ENCODE measurements around the gene DNAH11.

DNAH11 gene

DNA sequence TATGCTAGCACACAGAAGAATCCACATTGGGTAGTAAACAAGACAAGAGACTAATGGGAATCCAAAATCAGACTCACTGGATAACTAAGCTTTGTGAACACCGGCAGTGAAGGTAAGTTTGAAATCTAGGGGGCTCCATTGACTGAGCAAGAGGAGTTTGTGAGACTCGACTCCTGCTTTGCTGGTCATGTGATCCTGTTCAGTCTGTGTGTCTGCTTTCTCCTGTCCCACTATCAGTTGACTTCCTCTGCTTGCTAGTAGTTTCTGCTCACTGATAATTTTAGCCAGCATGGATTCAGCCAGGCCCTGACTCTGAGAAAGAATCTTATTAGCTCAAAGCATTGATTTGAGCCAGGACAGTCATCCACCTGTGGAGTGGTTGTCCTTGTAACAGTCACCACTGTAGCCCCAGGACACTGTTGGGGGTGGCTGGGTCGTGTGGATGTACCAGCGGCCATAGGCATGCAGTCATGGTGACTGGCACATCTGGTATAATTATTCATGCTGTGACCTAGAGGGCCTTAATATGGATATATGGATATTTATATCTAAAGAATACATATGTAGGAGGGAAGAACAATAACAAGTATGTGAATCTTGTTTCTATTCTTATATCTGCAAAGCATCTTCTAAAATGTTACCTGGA lies 44.4 kb downstream of the DNAH11 start:
- Mint-ChIP-seq H3K9me3 (peaks cover 9% of the 10 kb centered on the region), H3K27me3 (no peaks in the 10 kb centered on the region), H3K27ac (peak overlapping the region; percentile 19), H3K36me3 (no peaks in the 10 kb centered on the region), H3K4me1 (peaks cover 13% of the 10 kb centered on the region), H3K4me3 (no peak overlapping the region)

DNA sequence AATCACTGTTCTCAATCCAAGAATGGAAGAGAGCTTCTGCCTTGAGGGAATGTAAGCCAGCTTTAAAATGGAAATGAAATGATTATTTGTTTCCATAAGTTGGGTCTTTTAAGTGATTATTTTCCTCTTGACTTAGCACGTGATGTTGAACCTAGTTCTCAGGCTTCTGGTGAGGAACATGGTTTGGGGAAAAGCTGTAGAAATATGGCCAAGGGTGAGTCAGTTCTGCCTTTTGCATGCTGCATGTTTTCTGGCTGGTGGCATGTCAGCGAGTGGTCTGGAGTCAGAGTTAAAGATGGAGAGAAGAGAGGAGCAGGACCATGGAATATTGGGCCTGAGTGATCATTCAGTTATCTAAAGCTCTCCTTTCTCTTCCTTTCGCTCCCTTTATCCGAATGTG lies 54.0 kb downstream of the DNAH11 start:
- H3K4me1 Mint-ChIP-seq = no peaks in the 10 kb centered on the region
- no peaks in the 10 kb centered on the region for H3K27me3 Mint-ChIP-seq
- H3K9me3 Mint-ChIP-seq = no peaks in the 10 kb centered on the region
- H3K36me3 Mint-ChIP-seq = no peaks in the 10 kb centered on the region
- H3K4me3 Mint-ChIP-seq = no peak overlapping the region
- H3K27ac Mint-ChIP-seq = no peak overlapping the region

DNA sequence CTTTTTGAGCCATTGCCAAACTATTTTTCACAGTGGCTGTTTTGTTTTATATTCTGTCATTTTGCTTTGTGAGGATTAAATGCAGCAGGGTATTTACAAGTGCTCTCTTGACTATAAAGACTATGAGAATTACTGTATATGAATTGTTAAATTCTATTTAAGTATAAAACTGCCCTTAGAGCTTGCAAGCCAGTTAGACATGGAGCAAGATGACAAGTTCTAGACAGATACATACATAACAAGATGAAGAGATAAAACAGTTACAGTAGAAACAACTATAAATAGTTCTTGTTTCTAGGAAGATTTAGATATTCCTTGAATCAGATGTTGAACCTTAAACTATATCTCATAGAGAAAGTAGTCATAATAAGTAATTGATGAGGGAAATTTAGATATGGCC lies 60.6 kb downstream of the DNAH11 start:
- H3K9me3 Mint-ChIP-seq = no peaks in the 10 kb centered on the region
- H3K36me3 Mint-ChIP-seq = no peaks in the 10 kb centered on the region
- H3K27ac Mint-ChIP-seq = no peak overlapping the region
- peaks cover 6% of the 10 kb centered on the region for H3K4me1 Mint-ChIP-seq
- H3K27me3 Mint-ChIP-seq = peaks cover 2% of the 10 kb centered on the region
- H3K4me3 Mint-ChIP-seq = no peak overlapping the region

DNA sequence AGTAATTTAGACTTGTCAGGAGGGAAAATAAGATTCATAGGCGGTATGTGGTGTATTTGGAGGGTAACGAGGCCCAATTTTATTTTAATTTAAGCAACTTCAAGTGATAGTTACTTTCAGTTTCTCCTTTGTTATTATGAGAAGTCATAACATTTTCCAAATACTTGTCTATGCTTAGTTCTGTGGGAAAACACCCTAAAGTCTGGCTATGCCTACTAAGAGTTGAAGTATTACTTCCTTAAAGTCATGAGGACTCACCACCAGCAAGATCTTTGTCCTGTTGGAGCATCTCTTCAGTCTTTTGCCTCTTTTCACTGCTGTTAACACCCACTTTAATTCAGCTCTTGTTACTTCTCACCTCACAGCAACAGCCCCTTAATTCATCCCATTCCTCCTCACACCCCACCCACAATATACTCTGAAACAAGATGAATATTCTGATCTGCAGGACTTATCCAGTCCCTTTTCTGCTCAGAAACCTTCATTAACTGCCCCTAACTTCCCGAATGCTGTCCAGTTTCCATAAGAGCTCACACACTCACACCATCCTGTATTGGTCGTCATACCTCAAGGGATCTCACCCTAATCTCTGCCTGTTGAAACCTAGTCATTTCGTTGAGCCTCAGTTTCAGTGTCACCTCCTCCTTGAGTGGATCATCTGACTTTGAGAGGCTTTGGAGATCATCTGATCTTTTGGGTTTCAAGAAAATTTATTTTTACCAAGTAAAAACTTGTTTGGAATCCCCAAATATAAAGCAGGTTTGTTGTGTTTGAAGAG lies 61.3 kb downstream of the DNAH11 start:
- Mint-ChIP-seq H3K4me3 (no peak overlapping the region), H3K4me1 (peaks cover 6% of the 10 kb centered on the region), H3K27me3 (peaks cover 2% of the 10 kb centered on the region), H3K27ac (peak overlapping the region; percentile 42), H3K9me3 (no peaks in the 10 kb centered on the region), H3K36me3 (no peaks in the 10 kb centered on the region)

DNA sequence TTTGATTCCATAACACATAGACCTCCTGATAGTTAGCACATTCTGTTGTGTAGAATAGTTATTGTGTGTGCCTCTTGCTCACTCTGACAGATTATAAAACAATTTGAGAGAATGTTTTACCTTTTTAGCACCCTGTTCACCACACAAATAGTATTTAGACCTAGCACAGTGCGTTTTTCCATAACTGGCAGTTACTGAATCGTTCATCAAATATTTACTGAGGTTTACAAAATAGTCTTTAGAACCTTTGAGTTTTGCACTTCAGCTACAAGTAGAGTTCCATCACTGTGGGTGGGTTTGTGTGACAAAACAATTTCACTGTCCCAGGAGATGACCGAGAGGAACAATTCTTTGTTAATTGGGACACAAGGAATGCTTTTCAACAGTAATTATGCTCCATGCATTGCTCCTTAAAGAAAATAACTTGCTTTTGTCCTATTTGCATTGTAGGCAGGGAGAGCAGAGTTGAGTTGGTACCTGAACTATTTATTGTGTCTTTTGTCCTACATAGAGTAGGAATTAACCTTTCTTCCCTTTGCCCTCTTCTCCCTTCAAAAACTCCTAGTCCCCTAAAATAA lies 62.3 kb downstream of the DNAH11 start:
- Mint-ChIP-seq H3K27ac (no peak overlapping the region), H3K27me3 (peaks cover 3% of the 10 kb centered on the region), H3K36me3 (no peaks in the 10 kb centered on the region), H3K4me1 (peaks cover 6% of the 10 kb centered on the region), H3K4me3 (no peak overlapping the region), H3K9me3 (no peaks in the 10 kb centered on the region)

DNA sequence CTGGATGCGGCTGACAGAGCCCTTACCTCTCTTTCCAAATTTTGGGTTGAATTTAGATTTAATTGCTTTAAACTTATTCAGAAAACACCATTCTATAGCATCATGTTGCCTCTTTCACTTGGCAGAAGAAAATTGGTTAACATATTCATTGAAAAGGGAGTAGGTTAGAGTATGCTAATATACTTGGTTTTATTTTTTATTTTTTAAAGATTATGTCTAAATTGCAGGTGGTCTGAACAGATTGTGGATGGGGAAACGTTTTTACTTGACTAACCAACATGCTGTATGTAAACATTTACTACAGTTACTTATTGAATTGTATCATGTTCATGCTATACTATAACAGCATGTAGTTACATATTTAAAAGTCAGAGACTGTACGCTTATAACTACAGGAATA lies 65.6 kb downstream of the DNAH11 start:
- Mint-ChIP-seq H3K36me3 (no peaks in the 10 kb centered on the region), H3K4me3 (no peak overlapping the region), H3K9me3 (no peaks in the 10 kb centered on the region), H3K4me1 (peaks cover 6% of the 10 kb centered on the region), H3K27ac (no peak overlapping the region), H3K27me3 (peaks cover 3% of the 10 kb centered on the region)

DNA sequence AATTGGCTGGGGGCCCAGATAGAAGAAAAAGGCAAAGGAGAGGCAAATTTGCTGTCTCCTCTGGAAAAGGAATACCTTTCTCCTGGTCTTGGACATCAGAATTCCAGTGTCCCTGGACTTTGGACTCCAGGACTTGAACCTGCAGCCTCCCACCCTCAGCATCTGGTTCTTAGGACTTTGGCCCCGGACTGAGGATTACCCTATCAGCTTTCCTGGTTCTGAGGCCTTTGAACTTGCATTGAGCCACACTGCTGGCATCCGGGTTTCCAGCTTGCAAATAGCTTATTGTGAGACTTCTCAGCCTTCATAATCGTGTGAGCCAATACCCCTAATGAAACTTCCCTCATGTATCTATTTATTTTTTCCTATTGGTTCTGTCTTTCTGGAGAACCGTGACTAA lies 68.3 kb downstream of the DNAH11 start:
- Mint-ChIP-seq H3K36me3 (no peaks in the 10 kb centered on the region), H3K4me3 (no peak overlapping the region), H3K4me1 (no peaks in the 10 kb centered on the region), H3K27me3 (peaks cover 3% of the 10 kb centered on the region), H3K9me3 (no peaks in the 10 kb centered on the region), H3K27ac (no peak overlapping the region)

DNA sequence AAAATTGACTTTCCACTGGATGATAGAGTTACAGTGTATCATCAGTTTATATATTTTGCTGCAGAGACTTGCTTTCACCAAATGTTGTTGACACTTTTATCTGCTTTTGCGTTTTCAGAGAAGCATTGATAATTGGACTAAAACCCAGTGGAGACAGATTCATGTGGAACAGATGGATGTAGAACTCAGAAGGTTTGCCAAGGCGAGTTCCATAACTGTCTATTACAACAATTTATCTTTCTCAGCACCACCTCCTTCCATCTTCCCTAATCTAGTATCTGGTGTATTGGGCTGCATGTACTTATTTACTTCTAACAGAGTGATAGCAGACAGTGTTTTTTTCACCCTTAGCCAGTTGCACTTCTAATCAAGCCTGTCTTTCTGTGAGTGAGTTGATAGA lies 73.3 kb downstream of the DNAH11 start:
- Mint-ChIP-seq H3K4me1 (no peaks in the 10 kb centered on the region), H3K9me3 (no peaks in the 10 kb centered on the region), H3K36me3 (no peaks in the 10 kb centered on the region), H3K27ac (no peak overlapping the region), H3K4me3 (no peak overlapping the region), H3K27me3 (peaks cover 3% of the 10 kb centered on the region)

DNA sequence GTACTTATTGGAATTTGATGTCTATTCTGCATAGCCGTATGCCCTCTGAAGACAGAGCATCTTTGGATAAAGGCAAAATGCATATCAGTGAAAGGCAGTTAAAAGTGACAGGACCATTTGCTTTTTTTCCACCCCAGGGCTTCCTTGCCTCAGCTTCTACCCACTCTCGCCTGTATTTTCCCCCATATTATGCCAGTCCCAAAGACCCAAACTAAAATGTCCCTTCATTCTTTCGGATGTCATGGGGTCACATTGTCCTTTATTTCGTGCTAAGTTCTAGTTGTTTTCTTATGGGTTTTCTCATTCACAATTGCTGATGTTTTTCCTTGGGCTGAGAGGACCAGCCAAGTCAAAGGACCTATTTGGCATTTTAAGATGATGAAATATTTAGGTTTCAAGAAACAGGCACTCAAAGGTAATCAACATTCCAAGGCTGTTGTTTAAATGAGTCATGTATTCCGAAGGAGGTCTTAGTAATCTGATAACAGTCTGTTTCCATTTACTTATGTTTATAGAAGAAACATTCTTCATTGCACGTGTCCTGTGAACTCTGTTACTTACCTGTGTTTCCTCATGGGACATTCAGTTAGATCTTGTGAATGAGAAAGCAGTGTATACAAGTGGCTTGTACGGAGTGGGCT lies 74.1 kb downstream of the DNAH11 start:
- no peaks in the 10 kb centered on the region for H3K9me3 Mint-ChIP-seq
- no peaks in the 10 kb centered on the region for H3K36me3 Mint-ChIP-seq
- H3K27me3 Mint-ChIP-seq = peaks cover 4% of the 10 kb centered on the region
- H3K4me3 Mint-ChIP-seq = no peak overlapping the region
- no peak overlapping the region for H3K27ac Mint-ChIP-seq
- no peaks in the 10 kb centered on the region for H3K4me1 Mint-ChIP-seq

DNA sequence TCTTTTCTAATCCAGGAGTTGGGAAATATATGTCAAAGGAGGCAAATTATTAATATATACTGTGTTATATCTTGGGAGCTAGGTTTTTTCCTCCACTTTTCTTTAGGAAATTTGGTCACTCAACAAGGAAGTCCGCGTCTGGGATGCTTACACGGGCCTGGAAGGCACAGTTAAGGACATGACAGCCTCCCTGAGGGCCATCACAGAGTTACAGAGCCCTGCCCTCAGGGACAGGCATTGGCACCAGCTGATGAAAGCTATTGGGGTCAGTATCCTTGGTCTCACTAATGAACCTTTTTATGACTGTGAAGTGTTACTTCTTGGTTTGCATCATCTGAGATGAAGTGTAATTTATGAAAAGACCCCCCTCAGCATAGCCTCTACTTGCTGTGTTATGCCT lies 74.7 kb downstream of the DNAH11 start:
- Mint-ChIP-seq H3K36me3 (no peaks in the 10 kb centered on the region), H3K9me3 (no peaks in the 10 kb centered on the region), H3K4me3 (no peak overlapping the region), H3K27me3 (peaks cover 4% of the 10 kb centered on the region), H3K27ac (no peak overlapping the region), H3K4me1 (no peaks in the 10 kb centered on the region)

DNA sequence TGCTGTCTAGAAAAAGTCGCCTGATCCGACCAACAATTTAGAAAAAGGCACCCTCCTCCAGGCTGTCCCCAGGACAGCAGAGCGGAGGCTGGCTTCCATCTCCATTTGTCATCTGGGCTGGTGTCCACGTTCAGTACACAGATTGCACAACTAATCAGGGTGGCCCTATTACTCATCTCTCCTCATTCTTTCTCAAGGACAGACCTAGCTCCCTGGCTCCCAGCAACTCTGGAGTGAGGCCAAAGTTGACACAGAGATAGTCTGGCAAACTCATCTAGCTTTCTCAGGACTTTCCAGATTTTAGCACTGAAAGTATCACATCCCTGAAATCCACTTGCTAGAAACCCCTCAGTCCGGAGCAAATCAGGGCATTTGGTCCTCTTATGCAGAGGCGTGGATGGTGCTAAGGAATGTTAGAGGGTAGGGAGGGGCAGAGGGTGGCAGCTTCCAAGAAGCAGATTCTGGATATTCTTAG lies 75.1 kb downstream of the DNAH11 start:
- H3K36me3 Mint-ChIP-seq = no peaks in the 10 kb centered on the region
- H3K4me3 Mint-ChIP-seq = no peak overlapping the region
- H3K9me3 Mint-ChIP-seq = no peaks in the 10 kb centered on the region
- peaks cover 4% of the 10 kb centered on the region for H3K27me3 Mint-ChIP-seq
- H3K27ac Mint-ChIP-seq = no peak overlapping the region
- no peaks in the 10 kb centered on the region for H3K4me1 Mint-ChIP-seq

DNA sequence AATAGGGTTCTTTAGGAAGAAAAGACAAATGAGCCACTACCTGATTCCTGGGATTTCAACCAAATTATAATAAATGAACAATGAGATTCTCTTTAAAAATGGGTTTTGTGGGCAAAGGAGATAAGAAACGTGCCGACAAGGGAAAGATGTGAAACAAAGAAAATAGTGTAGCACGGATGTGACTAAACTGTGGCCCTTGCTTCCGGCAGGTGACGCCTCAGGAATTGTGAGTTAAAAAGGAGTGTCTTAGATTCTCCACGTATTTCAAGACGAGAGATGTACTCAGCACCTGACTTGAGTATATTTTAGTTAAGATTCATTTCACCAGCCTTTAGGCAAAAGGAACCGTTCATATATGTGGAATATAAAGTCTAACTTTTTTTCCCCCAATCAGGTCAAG lies 75.9 kb downstream of the DNAH11 start:
- H3K9me3 Mint-ChIP-seq = no peaks in the 10 kb centered on the region
- H3K27ac Mint-ChIP-seq = no peak overlapping the region
- peaks cover 4% of the 10 kb centered on the region for H3K27me3 Mint-ChIP-seq
- no peaks in the 10 kb centered on the region for H3K4me1 Mint-ChIP-seq
- H3K36me3 Mint-ChIP-seq = no peaks in the 10 kb centered on the region
- no peak overlapping the region for H3K4me3 Mint-ChIP-seq

DNA sequence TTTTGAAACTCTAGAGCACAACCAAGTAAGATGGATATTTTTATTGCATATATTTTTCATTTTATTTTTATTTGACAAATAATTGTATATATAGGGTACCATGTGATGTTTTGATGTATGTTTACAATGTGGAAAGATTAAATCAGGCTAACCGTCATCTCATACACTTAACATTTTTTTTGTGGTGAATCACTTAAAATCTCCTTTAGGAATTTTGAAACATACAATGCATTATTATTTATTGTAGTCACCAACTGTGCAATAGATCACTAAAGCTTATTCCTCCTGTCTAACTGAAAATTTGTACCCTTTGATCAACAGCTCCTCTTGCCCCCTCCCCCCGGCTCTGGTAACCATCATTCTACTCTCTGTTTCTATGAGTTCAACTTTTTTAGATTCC lies 77.2 kb downstream of the DNAH11 start:
- peaks cover 4% of the 10 kb centered on the region for H3K27me3 Mint-ChIP-seq
- H3K36me3 Mint-ChIP-seq = no peaks in the 10 kb centered on the region
- H3K4me3 Mint-ChIP-seq = no peak overlapping the region
- no peaks in the 10 kb centered on the region for H3K9me3 Mint-ChIP-seq
- H3K4me1 Mint-ChIP-seq = no peaks in the 10 kb centered on the region
- no peak overlapping the region for H3K27ac Mint-ChIP-seq

DNA sequence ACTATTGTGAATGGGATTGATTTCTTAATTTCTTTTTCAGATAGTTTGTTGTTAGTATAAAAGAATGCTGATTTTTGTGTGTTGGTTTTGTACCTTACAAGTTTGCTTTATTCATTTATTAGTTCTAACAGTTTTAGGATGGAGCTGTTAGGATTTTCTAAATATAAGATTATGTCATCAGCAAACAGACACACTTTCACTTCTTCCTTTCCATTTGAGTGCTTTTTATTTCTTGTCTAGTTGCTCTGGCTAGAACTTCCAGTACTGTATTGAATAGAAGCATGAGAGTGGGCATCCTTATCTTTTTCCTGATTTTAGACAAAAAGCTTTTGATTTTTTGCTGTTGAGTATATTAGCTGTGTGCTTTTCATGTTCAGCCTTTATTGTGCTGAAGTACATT lies 81.5 kb downstream of the DNAH11 start:
- Mint-ChIP-seq H3K4me1 (no peaks in the 10 kb centered on the region), H3K36me3 (no peaks in the 10 kb centered on the region), H3K27ac (no peak overlapping the region), H3K4me3 (no peak overlapping the region), H3K9me3 (peaks cover 4% of the 10 kb centered on the region), H3K27me3 (peaks cover 4% of the 10 kb centered on the region)

DNA sequence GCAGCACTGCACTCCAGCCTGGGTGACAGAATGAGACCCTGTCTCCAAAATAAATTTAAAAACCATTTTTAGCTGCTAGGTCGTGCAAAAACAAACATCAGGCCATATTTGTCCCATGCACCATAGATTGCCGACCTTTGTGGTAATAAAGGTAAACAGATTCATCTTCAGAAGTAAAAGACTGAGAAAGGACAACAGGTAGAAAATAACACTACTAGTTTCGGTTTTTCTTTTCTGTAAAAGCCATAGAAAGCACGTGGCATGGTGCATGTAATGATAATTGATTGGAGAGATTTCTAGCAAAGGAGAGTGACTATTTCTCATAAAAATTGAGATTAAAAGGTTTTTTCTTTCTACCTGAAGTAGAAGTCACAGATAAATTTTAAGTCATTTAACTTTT lies 93.9 kb downstream of the DNAH11 start:
- H3K4me1 Mint-ChIP-seq = no peaks in the 10 kb centered on the region
- no peak overlapping the region for H3K27ac Mint-ChIP-seq
- no peak overlapping the region for H3K4me3 Mint-ChIP-seq
- H3K36me3 Mint-ChIP-seq = peaks cover 3% of the 10 kb centered on the region
- no peaks in the 10 kb centered on the region for H3K9me3 Mint-ChIP-seq
- H3K27me3 Mint-ChIP-seq = peaks cover 1% of the 10 kb centered on the region

All from activated naive CD4-positive, alpha-beta T cell treated with anti-CD3 and anti-CD28 coated beads, Interleukin-2, amount 50 U/mL, for 24 hours (primary cell).